HUES6 (cell line): ENCODE results near the gene HOXA13.

ENCODE experiments used
- H3K27ac ChIP-seq: 2 replicates; pipeline ENCODE4 v1.7.0; 2013; ENCODE audit warnings: low read depth, mild to moderate bottlenecking, low read length, inconsistent platforms
- H3K27me3 ChIP-seq: 2 replicates; pipeline ENCODE4 v1.6.1; 2013; ENCODE audit warnings: low read length; ENCODE audit not compliant: control insufficient read depth, insufficient read depth
- H3K36me3 ChIP-seq: 2 replicates; pipeline ENCODE4 v1.6.1; 2013; ENCODE audit warnings: low read length; ENCODE audit not compliant: control insufficient read depth, insufficient read depth
- H3K4me1 ChIP-seq: 2 replicates; pipeline ENCODE4 v1.6.1; 2013; ENCODE audit warnings: low read length; ENCODE audit not compliant: control insufficient read depth, insufficient read depth
- H3K4me3 ChIP-seq: 2 replicates; pipeline ENCODE4 v1.5.1; 2013; ENCODE audit warnings: low read depth, low read length
- H3K9ac ChIP-seq: one replicate; pipeline ENCODE4 v1.6.1; 2013; ENCODE audit warnings: mild to moderate bottlenecking, low read length
- H3K9me3 ChIP-seq: 2 replicates; pipeline ENCODE4 v1.6.1; 2013; ENCODE audit warnings: low read depth, low read length; ENCODE audit not compliant: control insufficient read depth, insufficient read depth

HOXA13 gene

DNA sequence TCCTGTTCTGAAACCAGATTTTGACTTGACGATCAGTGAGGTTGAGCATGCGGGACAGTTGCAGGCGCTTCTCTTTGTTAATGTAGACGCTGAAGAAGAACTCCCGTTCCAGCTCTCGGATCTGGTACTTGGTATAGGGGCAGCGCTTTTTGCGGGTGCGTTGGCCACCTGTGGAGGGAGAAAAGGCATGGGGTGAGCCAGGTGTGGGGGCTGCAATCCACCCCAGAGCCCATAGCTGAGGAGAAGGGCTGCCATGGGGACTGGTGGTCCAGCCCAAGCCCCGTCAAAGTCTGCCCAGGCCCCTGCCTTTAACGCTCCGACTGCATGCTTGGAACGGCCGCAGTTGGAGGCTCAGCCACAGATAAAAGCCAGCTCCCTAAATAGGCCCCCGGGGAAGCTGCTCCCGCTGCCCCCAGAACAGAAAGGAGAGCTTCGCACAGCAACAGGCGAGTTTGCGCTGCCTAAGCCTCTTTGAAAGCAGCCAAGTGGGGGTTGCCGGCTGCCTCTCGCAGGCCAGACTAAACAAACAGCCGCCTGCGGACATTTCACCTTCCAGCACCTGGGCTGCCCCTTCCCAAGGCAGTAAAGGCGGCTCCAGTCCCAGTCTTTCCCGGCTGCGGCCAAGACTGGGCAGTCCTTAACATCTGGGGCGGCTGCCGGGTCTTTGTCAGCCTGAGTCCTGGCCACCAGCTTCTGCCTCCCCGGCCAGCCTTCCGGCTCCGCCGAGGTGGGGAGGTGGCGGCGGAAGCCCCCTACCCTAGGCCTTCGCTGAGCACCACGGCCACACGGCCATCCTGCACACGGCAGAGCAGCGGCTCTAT is 16.8 kb downstream of the HOXA13 start:
- peaks cover 39% of the 10 kb centered on the region for H3K4me1 ChIP-seq
- peak overlapping the region; percentile 43; the same call in 1 of the 2 replicates for H3K4me3 ChIP-seq
- H3K9ac ChIP-seq, result peak overlapping the region; percentile 50
- H3K27me3 ChIP-seq, result peaks cover 100% of the 10 kb centered on the region
- no peaks in the 10 kb centered on the region for H3K36me3 ChIP-seq
- H3K9me3 ChIP-seq, result no peaks in the 10 kb centered on the region
- no peak overlapping the region for H3K27ac ChIP-seq

DNA sequence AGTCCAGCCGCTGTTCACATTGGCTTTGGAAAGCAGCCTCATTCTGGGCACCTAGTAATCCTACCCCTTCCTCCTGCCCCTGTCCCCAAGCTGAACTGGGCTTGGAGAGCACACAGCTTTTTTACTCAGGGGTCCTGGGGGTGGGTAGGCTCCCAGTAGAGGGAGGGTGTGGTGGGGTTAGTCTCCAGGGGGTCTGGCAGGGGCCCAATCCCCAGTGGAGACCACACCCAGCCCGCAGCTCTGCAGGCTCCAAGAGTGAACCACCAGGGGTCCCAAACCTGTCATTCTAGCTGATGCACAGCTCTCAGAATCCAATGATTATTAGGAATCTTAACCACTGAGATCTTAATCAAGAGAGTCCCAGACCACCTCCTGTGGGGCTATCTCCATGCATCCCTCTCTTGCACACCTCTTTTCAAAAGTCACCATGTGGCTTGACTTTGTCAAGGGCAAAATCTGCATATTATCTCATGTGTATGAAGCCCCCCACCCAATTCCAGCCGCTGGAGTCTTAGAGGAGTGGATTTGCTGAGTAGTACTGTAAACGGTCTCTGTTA is 17.5 kb downstream of the HOXA13 start:
- peak overlapping the region; percentile 43; the same call in 1 of the 2 replicates for H3K4me3 ChIP-seq
- no peak overlapping the region for H3K27ac ChIP-seq
- no peaks in the 10 kb centered on the region for H3K9me3 ChIP-seq
- no peaks in the 10 kb centered on the region for H3K36me3 ChIP-seq
- peaks cover 100% of the 10 kb centered on the region for H3K27me3 ChIP-seq
- peak overlapping the region; percentile 50 for H3K9ac ChIP-seq
- peaks cover 32% of the 10 kb centered on the region for H3K4me1 ChIP-seq

DNA sequence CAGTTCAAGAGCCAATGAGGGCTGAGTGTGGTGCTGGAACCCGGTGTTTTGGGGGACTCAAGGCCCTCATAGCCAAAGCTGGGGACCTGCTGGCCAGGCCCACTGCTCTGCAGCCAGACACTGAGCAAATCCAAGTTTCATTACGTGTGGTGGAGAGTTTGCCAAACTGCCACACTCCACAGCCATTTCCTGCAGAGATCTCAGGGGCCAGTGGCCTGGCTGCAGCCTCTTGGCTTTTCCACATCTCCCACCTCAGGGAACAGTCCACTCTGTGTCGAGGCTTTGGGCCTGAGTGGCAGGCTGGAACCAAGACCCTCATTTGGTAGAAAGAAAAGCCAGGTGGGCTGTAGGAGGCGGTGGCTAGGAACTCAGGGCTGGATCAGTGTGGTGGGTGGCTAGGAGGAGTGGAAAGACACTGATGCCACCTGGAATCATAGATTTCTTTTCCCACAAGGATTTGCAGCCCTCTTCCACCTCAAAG is 18.1 kb downstream of the HOXA13 start:
- Histone ChIP-seq H3K27ac (no peak overlapping the region), H3K4me1 (peaks cover 30% of the 10 kb centered on the region), H3K4me3 (no peak overlapping the region; the same call in 1 of the 2 replicates), H3K36me3 (no peaks in the 10 kb centered on the region), H3K27me3 (peaks cover 100% of the 10 kb centered on the region), H3K9ac (no peak overlapping the region), H3K9me3 (no peaks in the 10 kb centered on the region)

DNA sequence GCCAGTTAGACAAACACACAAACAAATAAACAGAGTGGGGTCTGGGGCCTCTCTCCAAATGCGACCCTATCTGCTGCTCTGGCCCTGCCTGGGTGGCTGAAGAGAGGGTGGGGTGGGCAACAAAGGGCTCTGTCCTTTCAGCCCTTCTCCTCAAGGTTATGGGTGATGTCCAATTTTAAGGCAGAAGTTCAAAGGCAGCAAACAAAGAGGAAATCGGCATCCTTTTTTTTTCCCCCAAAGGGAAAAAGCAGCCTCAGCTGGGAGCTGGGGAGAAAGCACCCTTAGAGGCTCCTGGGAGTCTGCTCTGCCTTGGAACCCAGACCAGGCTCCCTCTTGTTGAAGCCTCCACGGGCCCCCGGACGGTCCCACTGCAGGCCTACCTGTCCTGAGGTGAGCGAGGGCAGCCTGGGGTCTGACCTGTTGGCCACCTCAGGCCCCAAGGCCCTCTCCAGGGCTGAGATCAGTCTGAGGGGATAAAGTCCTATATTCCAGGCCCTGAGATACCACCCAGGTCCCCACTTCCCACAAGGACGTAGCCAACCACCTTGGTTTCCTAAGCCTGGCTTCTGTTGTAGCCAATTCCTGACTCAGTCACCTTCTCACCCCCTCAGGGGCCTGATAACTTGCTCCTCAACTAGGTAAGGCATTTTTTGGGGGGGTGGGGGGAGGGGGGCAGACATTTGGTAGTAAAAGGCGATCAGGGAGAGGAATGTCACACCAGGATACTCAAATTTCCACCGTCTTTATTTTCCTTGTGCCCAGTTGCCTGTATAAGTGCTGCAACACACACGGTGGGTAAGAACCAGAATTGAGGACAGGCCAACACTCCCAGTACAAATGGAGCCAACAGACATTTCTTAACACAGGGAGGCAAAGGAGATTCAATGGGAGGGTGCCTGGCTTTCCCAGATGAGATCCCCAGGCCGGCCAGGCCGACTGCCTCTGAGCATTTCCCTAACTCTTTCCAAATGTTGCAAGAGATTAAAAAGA is 19.2 kb downstream of the HOXA13 start:
- no peak overlapping the region for H3K4me3 ChIP-seq
- H3K9ac ChIP-seq, result peak overlapping the region; percentile 21
- H3K9me3 ChIP-seq, result no peaks in the 10 kb centered on the region
- H3K36me3 ChIP-seq, result no peaks in the 10 kb centered on the region
- H3K27me3 ChIP-seq, result peaks cover 100% of the 10 kb centered on the region
- H3K4me1 ChIP-seq, result peaks cover 22% of the 10 kb centered on the region
- H3K27ac ChIP-seq, result no peak overlapping the region

DNA sequence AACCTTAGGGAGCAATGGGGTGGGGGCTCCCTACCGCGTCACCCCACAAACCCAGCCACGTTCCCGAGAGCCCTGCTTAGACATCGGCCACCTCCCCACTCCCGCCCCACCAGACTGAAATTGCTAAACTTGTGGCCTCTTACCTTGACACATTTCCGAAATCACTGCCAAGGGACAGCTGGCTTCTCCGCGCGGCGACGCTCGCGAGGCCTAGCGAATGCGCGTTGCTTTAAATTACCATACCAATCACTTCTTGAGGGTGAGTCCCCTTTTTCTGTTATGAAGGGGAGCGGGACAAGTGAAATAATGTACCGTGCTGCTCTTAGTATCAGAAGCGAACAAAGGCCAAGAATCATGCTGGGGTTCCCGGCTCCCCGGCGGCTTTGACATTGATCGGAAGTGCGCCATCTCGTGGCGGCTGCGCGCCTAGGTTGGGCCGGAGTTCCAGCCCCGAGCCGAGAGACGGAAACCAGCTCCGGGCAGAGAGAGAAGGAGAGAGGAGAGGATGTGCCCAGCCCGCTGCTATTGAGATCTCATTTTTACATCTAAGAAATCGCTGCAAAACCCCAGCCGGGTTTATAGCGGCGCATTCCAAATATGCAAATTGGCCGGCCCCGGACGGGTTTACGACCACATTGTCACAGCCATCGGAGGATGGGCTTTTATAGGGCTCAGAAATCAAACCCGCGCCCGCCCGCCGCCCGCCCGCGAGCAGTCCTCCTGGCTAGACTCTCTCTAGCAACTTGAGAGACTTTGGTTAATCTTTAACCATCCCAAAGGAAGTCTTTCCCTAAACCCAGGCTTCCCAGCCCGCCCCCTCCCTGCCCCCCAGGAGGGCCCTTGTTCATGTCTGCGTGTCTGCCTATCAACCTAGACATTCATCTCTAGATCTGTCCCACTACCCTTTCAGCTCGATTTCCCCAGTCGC is 20.1 kb downstream of the HOXA13 start:
- Histone ChIP-seq H3K27me3 (peaks cover 100% of the 10 kb centered on the region), H3K9ac (peak overlapping the region; percentile 73), H3K4me1 (peaks cover 13% of the 10 kb centered on the region), H3K4me3 (peak overlapping the region; percentile 58), H3K36me3 (no peaks in the 10 kb centered on the region), H3K27ac (no peak overlapping the region), H3K9me3 (no peaks in the 10 kb centered on the region)

DNA sequence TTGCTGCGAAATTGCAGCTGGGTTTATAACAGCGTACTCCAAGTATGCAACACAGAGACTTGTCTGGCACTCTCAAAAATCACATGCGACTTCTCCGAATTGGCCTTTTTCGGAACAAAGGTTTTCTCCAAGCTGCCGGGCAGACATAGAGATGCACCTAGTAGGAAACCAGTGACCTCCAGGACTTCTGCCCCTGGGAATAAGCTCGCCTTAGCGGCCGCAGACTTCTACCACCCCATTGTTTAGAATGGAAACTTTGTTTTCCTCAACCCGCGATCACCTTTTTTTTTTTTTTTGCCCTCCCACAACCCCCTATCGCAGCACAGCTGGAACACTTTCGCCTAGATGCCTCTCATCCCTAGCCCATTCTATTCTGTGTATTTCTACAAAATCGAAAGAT is 20.9 kb downstream of the HOXA13 start:
- peak overlapping the region; percentile 73 for H3K9ac ChIP-seq
- H3K4me3 ChIP-seq, result peak overlapping the region; percentile 58
- H3K27me3 ChIP-seq, result peaks cover 100% of the 10 kb centered on the region

DNA sequence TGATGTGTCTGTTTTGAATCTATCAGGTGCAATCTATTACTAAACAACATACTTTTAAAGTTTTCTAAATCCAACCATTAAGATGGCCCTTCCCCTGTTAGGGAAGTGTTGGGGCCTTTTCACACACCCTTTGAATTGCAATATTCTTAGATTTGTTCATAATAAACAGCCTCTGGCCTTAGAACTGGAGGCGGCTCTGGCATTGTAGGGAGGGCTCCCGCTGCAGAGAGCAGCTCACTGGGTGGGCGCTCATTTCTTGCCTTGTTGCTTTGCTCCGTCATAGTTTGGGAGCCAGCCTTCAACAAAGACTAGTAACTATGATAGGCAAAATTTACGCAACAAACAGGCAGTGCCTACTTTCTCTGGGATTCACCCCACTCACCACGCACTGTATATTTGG is 21.5 kb downstream of the HOXA13 start:
- Histone ChIP-seq H3K4me1 (peaks cover 6% of the 10 kb centered on the region; the same call in 1 of the 2 replicates), H3K36me3 (no peaks in the 10 kb centered on the region), H3K9me3 (no peaks in the 10 kb centered on the region), H3K9ac (peak overlapping the region; percentile 68), H3K4me3 (peak overlapping the region; percentile 58; the same call in 1 of the 2 replicates), H3K27me3 (peaks cover 100% of the 10 kb centered on the region), H3K27ac (no peak overlapping the region)

More for the DNA sequence above, 20.9 kb downstream of the HOXA13 start:
- H3K27ac ChIP-seq, result no peak overlapping the region
- H3K36me3 ChIP-seq, result no peaks in the 10 kb centered on the region
- peaks cover 10% of the 10 kb centered on the region; the same call in 1 of the 2 replicates for H3K4me1 ChIP-seq
- no peaks in the 10 kb centered on the region for H3K9me3 ChIP-seq

DNA sequence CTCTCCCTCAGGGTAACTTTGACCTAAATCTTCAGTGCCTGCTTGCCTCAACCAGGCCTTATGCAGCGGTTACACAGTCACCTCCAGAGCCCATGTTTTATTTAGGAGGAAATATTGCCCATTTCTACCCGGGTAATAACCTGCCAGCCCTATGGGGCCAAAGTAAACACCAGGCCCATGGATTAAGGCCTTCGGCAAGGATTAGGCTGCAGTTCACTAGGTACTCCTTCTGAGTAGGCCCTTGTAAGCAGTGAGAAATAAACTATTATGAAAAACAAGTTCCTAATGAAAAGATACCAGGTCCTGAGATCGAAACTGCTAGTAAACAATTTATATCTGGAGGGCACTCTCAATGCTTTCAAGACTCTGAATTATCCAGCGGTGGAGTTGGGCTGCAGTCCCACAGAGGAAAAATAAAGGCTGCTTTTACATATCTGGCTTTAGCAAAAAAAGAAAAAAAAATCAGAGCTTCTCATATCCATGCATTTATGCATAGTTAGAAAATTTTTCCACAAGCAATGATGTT is 22.0 kb downstream of the HOXA13 start:
- Histone ChIP-seq H3K4me1 (peaks cover 6% of the 10 kb centered on the region; the same call in 1 of the 2 replicates), H3K27me3 (peaks cover 100% of the 10 kb centered on the region), H3K4me3 (peak overlapping the region; percentile 58; the same call in 1 of the 2 replicates), H3K9me3 (no peaks in the 10 kb centered on the region), H3K27ac (no peak overlapping the region), H3K9ac (peak overlapping the region; percentile 68), H3K36me3 (no peaks in the 10 kb centered on the region)

DNA sequence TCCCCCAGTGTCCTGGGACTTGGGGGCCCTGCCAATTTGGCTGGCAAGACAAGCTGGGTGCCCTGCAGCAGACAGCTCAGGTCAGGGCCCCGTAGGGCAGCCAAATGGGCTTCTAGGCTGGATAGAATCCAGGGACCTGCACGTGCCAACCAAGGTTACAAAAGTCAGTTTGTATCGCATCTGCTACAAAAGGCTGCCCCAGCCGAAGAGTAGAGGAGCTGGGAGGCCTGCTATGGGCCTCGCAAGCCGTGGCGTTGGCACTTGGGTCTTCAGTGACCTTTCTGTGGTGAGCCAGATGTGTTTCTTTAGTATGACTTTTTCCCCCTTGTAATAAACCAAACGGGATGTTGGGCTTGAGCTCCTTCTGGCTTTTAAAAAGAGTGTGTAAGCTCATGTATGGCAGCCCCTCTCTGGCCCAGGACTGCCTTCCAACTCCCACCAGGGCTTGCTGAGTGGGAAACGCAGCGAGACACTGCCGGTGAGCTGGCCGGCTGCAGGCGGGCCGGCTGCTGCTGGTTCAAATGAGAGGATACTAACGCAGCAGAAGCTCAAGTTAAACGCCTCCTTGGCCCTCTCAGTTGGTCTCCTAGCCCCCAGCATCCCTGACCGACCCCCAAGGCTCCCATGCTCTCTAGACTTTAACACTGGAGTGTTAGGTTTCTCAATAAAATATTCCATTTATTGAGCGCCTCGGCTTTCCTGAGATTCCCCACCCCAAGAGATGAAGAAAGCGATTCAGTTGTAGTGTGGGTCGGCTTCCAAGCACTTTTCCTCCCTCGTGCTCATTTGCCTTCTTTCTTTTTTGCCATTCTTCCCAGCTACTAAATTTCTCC is 22.7 kb downstream of the HOXA13 start:
- Histone ChIP-seq H3K9ac (peak overlapping the region; percentile 68), H3K27ac (no peak overlapping the region), H3K27me3 (peaks cover 100% of the 10 kb centered on the region), H3K4me3 (peak overlapping the region; percentile 14; the same call in 1 of the 2 replicates), H3K36me3 (no peaks in the 10 kb centered on the region), H3K4me1 (peaks cover 9% of the 10 kb centered on the region), H3K9me3 (no peaks in the 10 kb centered on the region)
